OCI-LY7 (cell line): ENCODE measurements around the gene SLC25A1. TPM values are rescaled to one million over a fixed set of nuclear protein-coding genes. Genes with fewer than 3 reads are reported as not detected.

Source experiments
- BruUV-seq: library from RNA; stranded (reverse); fragments of 400-500 nt; replicated peaks from 2 replicates; lab custom pipeline; 2021; lab: Mats Ljungman, UMichigan
- CTCF ChIA-PET: fragments of 300-600 bp; sonication (Branson Sonifier 250); formaldehyde crosslinking; loops from one replicate; lab custom pipeline; 2022; ENCODE audit warnings: antibody characterized with exemption; ENCODE audit not compliant: unreplicated experiment; lab: Charles Lee
- POLR2A ChIA-PET: fragments of 300-600 bp; sonication (Branson Sonifier 250); formaldehyde crosslinking; loops from one replicate; lab custom pipeline; 2022; ENCODE audit warnings: antibody characterized with exemption; lab: Charles Lee
- DNase-seq: peaks from one replicate; pipeline ENCODE4 v3.0.0-alpha.2; 2015; ENCODE audit warnings: low spot score
- H2AFZ ChIP-seq: fragments of 200-600 bp; sonication (generic), shearing (Covaris generic); 2 replicates; pipeline ENCODE4 v1.6.1; 2014; ENCODE audit warnings: mild to moderate bottlenecking, antibody characterized with exemption, low read length, moderate library complexity
- H3K27ac ChIP-seq: fragments of 200-600 bp; sonication (generic); 2 replicates; pipeline ENCODE4 v1.5.1; 2014; ENCODE audit warnings: mixed run types, low read depth, mild to moderate bottlenecking, moderate library complexity, low read length, inconsistent platforms; ENCODE audit not compliant: poor library complexity, severe bottlenecking
- H3K36me3 ChIP-seq: fragments of 200-600 bp; sonication (generic); 2 replicates; pipeline ENCODE4 v1.6.1; 2014; ENCODE audit warnings: mild to moderate bottlenecking, antibody characterized with exemption, low read length, moderate library complexity, mixed read lengths; ENCODE audit not compliant: insufficient read depth
- H3K4me1 ChIP-seq: fragments of 200-600 bp; sonication (generic); 2 replicates; pipeline ENCODE4 v1.5.1; 2014; ENCODE audit warnings: mild to moderate bottlenecking, low read length; ENCODE audit not compliant: insufficient read depth, poor library complexity, severe bottlenecking
- H3K4me2 ChIP-seq: fragments of 200-600 bp; sonication (generic); 2 replicates; pipeline ENCODE4 v1.6.1; 2014; ENCODE audit warnings: mild to moderate bottlenecking, low read length
- H3K4me3 ChIP-seq: fragments of 200-600 bp; sonication (generic); 2 replicates; pipeline ENCODE4 v1.5.1; 2014; ENCODE audit warnings: mild to moderate bottlenecking, low read depth, low read length; ENCODE audit not compliant: poor library complexity, severe bottlenecking
- H3K79me2 ChIP-seq: fragments of 200-600 bp; sonication (generic); 2 replicates; pipeline ENCODE4 v1.6.1; 2016; ENCODE audit warnings: low read depth, mild to moderate bottlenecking, low read length, moderate library complexity, mixed read lengths; ENCODE audit not compliant: insufficient read depth
- H3K9me2 ChIP-seq: fragments of 200-600 bp; sonication (generic); 2 replicates; pipeline ENCODE4 v1.6.1; 2016; ENCODE audit warnings: mild to moderate bottlenecking, low read length, mixed read lengths; ENCODE audit not compliant: insufficient read depth
- H3K9me3 ChIP-seq: fragments of 200-600 bp; sonication (generic); 2 replicates; pipeline ENCODE4 v1.6.1; 2014; ENCODE audit warnings: mild to moderate bottlenecking, mixed run types, low read length, mixed read lengths
- H4K20me1 ChIP-seq: fragments of 200-600 bp; sonication (generic); 2 replicates; pipeline ENCODE4 v1.6.1; 2014; ENCODE audit warnings: mild to moderate bottlenecking, antibody characterized with exemption, low read length, moderate library complexity, mixed read lengths; ENCODE audit not compliant: insufficient read depth
- CTCF ChIP-seq: fragments of 200-600 bp; sonication (generic); conservative IDR thresholded peaks from 2 replicates; pipeline ENCODE4 v1.5.1; 2014; ENCODE audit warnings: mild to moderate bottlenecking, antibody characterized with exemption, low read length, moderate library complexity, mixed read lengths
- EZH2phosphoT487 ChIP-seq: fragments of 200-600 bp; sonication (generic); IDR thresholded peaks from 2 replicates; pipeline ENCODE4 v1.6.1; 2018; ENCODE audit warnings: low read depth, borderline replicate concordance, mild to moderate bottlenecking, mixed run types, antibody characterized with exemption, low read length, moderate library complexity, mixed read lengths
- intact Hi-C: fragments of 100-400 bp; cut with micrococcal nuclease; formaldehyde crosslinking; loops from one replicate; pipeline ENCODE4 v1.10.0; 2022; ENCODE audit not compliant: unreplicated experiment
- total RNA-seq, 2 experiments: library from RNA; depleted of rRNA in 1 of 2; stranded (reverse); fragments of >200 nt in 1 of 2; shearing (Covaris generic) in 1 of 2; gene quantifications; 2 replicates each; pipeline ENCODE4 v1.2.3, GENCODE V29; 2014 to 2022

The SLC25A1 gene
- total RNA-seq, 2 experiments from 2014 or later: 59.5 to 117 TPM

DNA sequence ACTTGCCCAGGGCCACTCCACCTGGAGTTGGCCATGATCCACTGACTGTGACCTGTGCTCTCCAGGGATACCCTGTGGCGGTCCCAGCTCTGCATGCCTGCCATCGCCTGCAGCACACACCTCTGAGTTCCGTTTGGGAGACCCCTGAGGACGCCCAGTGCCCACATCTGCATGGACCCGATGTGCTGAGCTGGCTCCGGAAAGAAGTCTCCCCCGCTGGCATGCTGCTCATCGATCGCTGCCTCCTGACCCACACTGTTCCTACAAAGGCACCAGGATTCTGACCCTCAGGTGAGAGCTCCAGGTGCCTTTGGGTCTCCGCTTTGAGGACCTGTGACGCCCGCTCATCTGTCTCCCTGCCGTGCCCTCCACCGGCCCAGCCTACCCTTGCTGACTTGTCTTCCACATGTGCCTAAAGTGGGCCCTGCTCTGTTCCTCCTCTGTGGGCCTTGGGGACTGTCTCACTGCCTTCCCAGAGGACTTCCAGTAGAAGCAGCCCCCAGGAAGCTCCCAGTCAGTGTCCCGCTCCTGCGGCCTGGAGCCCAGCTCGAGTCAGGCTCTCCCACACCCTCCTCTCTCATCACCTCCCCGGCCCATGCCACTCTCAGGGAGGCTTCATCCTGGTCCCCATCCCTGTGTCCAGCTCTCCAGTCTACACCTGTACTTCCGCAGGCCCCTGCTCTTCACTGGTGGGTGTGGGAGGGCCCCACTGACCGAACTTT, 5.9 kb upstream of the SLC25A1 start:
- CTCF ChIA-PET: no interaction called here
- H3K36me3 ChIP-seq: no peaks in the 10 kb centered on the region

GRCh38 chr22:19183216-19183615, 4.7 kb upstream of the SLC25A1 start:
- POLR2A ChIA-PET: interaction anchor here (0.8 to 0.9 kb wide), 2 partner anchors 9 to 10 kb away, joined by 3 read pairs; no protein-coding TSS in a partner anchor

More for the DNA sequence above, 5.9 kb upstream of the SLC25A1 start:
- intact Hi-C loops: no loop called here
- no peak overlapping the region for H3K4me3 ChIP-seq
- no peak overlapping the region for H2AFZ ChIP-seq
- no peak overlapping the region for H3K27ac ChIP-seq
- no peaks in the 10 kb centered on the region for H3K9me2 ChIP-seq
- H4K20me1 ChIP-seq: no peaks in the 10 kb centered on the region
- H3K9me3 ChIP-seq: no peaks in the 10 kb centered on the region
- BruUV-seq: no TSS peak
- no peaks in the 10 kb centered on the region for H3K79me2 ChIP-seq
- POLR2A ChIA-PET: no interaction called here
- no peak for DNase-seq
- peak overlapping the region; percentile 29; the same call in 1 of the 2 replicates for H3K4me2 ChIP-seq
- TF ChIP-seq CTCF (no peak), EZH2phosphoT487 (no peak)
- peaks cover 34% of the 10 kb centered on the region for H3K4me1 ChIP-seq

More at GRCh38 chr22:19183216-19183615, 4.7 kb upstream of the SLC25A1 start:
- CTCF ChIA-PET: interaction anchor here (0.5 to 0.8 kb wide), 3 partner anchors 9 to 142 kb away, joined by 3 to 4 read pairs (median 3); no protein-coding TSS in a partner anchor
- no peak overlapping the region for H3K27ac ChIP-seq
- no TSS peak for BruUV-seq
- H3K36me3 ChIP-seq: no peaks in the 10 kb centered on the region
- no peaks in the 10 kb centered on the region for H3K9me2 ChIP-seq
- no peaks in the 10 kb centered on the region for H3K9me3 ChIP-seq
- H3K4me2 ChIP-seq: peak overlapping the region; percentile 29; the same call in 1 of the 2 replicates
- no peaks in the 10 kb centered on the region for H4K20me1 ChIP-seq
- no peak overlapping the region for H3K4me3 ChIP-seq
- no peaks in the 10 kb centered on the region for H3K79me2 ChIP-seq
- TF ChIP-seq EZH2phosphoT487 (no peak), CTCF (no peak)
- intact Hi-C loops: no loop called here
- peaks cover 39% of the 10 kb centered on the region for H3K4me1 ChIP-seq
- H2AFZ ChIP-seq: no peak overlapping the region
- no peak for DNase-seq
